HG02623 (cell line): ENCODE results near the gene ATAD3C.
"Not testable (repeated sequence)": the region's sequence is repeated elsewhere in the genome, so short reads cannot be mapped to it uniquely, and the experiment has no call there.

Source experiments
- ATAC-seq: cut with Tn5 transposase; IDR thresholded peaks from one replicate; pipeline ENCODE4 v1.9.1; 2021; ENCODE audit warnings: moderate library complexity; ENCODE audit not compliant: unreplicated experiment

The ATAD3C gene

GRCh38 chr1:1440262-1441001 is 9.1 kb upstream of the ATAD3C start:
- ATAC-seq: no peak

GRCh38 chr1:1441002-1441888 is 8.2 kb upstream of the ATAD3C start:
- no peak for ATAC-seq

- ATAC-seq: no peak
Measured at GRCh38 chr1:1442069-1442770, 7.3 kb upstream of the ATAD3C start.

- not testable (repeated sequence) for ATAC-seq
Measured at GRCh38 chr1:1446631-1447030, 2.9 kb upstream of the ATAD3C start.

- not testable (repeated sequence) for ATAC-seq
Measured at GRCh38 chr1:1450616-1451015, 1.1 kb downstream of the ATAD3C start.

- ATAC-seq: no peak
Measured at GRCh38 chr1:1451696-1452364, 2.3 kb downstream of the ATAD3C start.

- not testable (repeated sequence) for ATAC-seq
Measured at GRCh38 chr1:1452365-1452739, 2.9 kb downstream of the ATAD3C start.

- ATAC-seq: no peak
Measured at GRCh38 chr1:1452882-1453281, 3.4 kb downstream of the ATAD3C start.

- not testable (repeated sequence) for ATAC-seq
Measured at GRCh38 chr1:1454286-1455056, 5.0 kb downstream of the ATAD3C start.

GRCh38 chr1:1455366-1455884 is 5.9 kb downstream of the ATAD3C start:
- ATAC-seq: no peak

- ATAC-seq: not testable (repeated sequence)
Measured at GRCh38 chr1:1455934-1456333, 6.4 kb downstream of the ATAD3C start.

GRCh38 chr1:1456683-1457255 is 7.3 kb downstream of the ATAD3C start:
- ATAC-seq: not testable (repeated sequence)

GRCh38 chr1:1459156-1459555 is 9.7 kb downstream of the ATAD3C start:
- not testable (repeated sequence) for ATAC-seq

- not testable (repeated sequence) for ATAC-seq
Measured at GRCh38 chr1:1459711-1460110, 10.2 kb downstream of the ATAD3C start.

- ATAC-seq: no peak
Measured at GRCh38 chr1:1460540-1461130, 11.1 kb downstream of the ATAD3C start.

- no peak for ATAC-seq
Measured at GRCh38 chr1:1461721-1462317, 12.3 kb downstream of the ATAD3C start.

GRCh38 chr1:1462318-1462966 is 13.0 kb downstream of the ATAD3C start:
- ATAC-seq: no peak

- no peak for ATAC-seq
Measured at GRCh38 chr1:1463312-1463711, 13.8 kb downstream of the ATAD3C start.
